Panc1 (cell line): ENCODE results near the gene CYP21A2.
"Not testable (repeated sequence)": the region's sequence is repeated elsewhere in the genome, so short reads cannot be mapped to it uniquely, and the experiment has no call there.

ENCODE experiments used
- CTCF ChIP-seq: fragments of 450-650 bp; IDR thresholded peaks from 2 replicates; pipeline ENCODE4 v1.5.1; 2017; ENCODE audit warnings: mild to moderate bottlenecking
- TCF7L2 ChIP-seq: IDR thresholded peaks from 2 replicates; pipeline ENCODE4 v1.6.1; 2011; ENCODE audit warnings: mild to moderate bottlenecking, low read depth, low read length, inconsistent platforms

GRCh38 chr6:32039321-32040274 lies 1.4 kb downstream of the CYP21A2 start:
- TF ChIP-seq CTCF, TCF7L2: not testable (repeated sequence)
